GM13976 (cell line): ENCODE measurements around the gene MGARP.

Experiments
- DNase-seq: peaks from one replicate; pipeline ENCODE4 v3.0.0; 2012; ENCODE audit warnings: low spot score
- in situ Hi-C: fragments of 300-500 bp; cut with MboI; formaldehyde crosslinking; loops from one replicate; pipeline ENCODE4 v1.12.0; 2022; ENCODE audit warnings: low sequenced_read_pairs, mixed read lengths, inconsistent platforms; ENCODE audit not compliant: unreplicated experiment
- TF ChIP-seq, protein P1 (sequence below): IDR thresholded peaks from 2 replicates; pipeline ENCODE4 v1.5.1; 2012; ENCODE audit warnings: borderline replicate concordance, mild to moderate bottlenecking; ENCODE audit not compliant: insufficient read depth; ENCODE audit errors: extremely low read depth, missing control alignments, control extremely low read depth

Gene MGARP

GRCh38 chr4:139295206-139295941 lies 15.3 kb upstream of the MGARP start:
- in situ Hi-C loops: loop anchor here (10.0 kb wide), 1 partner anchor 261 kb away; no protein-coding TSS in a partner anchor
- TF ChIP-seq, protein P1, sequence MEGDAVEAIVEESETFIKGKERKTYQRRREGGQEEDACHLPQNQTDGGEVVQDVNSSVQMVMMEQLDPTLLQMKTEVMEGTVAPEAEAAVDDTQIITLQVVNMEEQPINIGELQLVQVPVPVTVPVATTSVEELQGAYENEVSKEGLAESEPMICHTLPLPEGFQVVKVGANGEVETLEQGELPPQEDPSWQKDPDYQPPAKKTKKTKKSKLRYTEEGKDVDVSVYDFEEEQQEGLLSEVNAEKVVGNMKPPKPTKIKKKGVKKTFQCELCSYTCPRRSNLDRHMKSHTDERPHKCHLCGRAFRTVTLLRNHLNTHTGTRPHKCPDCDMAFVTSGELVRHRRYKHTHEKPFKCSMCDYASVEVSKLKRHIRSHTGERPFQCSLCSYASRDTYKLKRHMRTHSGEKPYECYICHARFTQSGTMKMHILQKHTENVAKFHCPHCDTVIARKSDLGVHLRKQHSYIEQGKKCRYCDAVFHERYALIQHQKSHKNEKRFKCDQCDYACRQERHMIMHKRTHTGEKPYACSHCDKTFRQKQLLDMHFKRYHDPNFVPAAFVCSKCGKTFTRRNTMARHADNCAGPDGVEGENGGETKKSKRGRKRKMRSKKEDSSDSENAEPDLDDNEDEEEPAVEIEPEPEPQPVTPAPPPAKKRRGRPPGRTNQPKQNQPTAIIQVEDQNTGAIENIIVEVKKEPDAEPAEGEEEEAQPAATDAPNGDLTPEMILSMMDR: peak; percentile 94
- DNase-seq: peak; percentile 91

- in situ Hi-C loops: no loop called here
- TF ChIP-seq, protein P1: no peak
- DNase-seq: no peak
These were observed 6.2 kb upstream of the MGARP start for GRCh38 chr4:139286186-139286698.

GRCh38 chr4:139282721-139283075 lies 2.7 kb upstream of the MGARP start:
- TF ChIP-seq, protein P1: no peak
- DNase-seq: no peak
- in situ Hi-C loops: no loop called here

DNA sequence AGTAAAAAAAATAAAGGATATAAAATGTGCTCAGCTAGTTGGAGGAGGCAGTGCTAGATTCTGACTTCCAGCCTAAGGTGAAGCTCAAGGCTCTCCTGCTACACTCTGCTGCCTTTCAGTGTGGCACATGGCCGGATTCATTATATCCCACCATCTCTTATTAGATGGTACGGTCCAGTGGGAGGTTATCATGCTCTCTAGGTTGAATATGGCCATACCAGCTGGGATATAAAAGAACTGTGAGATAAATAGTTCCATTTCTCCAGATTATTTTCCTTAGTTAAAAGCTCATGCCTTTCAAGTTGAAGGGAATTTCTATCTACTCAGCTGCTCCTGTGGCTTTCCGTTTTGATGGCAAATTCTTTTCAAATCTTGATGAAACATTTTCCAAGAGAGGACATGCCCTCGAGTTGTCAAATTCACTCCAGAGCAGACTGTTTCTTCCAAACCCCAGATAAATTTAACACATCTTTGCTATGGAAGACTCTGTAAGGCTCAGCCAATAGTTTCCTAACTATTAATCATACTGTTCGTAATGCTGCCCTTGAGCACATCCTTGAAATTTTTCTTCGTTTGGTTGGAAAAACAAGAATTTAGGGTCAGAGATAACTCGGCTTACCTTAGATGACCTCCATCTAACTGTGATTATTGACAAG lies 2.2 kb upstream of the MGARP start:
- in situ Hi-C loops: no loop called here
- DNase-seq: no peak
- TF ChIP-seq, protein P1: no peak

GRCh38 chr4:139278912-139279759 lies 889 bp downstream of the MGARP start:
- TF ChIP-seq, protein P1: no peak
- in situ Hi-C loops: no loop called here
- peak; percentile 34 for DNase-seq

DNA sequence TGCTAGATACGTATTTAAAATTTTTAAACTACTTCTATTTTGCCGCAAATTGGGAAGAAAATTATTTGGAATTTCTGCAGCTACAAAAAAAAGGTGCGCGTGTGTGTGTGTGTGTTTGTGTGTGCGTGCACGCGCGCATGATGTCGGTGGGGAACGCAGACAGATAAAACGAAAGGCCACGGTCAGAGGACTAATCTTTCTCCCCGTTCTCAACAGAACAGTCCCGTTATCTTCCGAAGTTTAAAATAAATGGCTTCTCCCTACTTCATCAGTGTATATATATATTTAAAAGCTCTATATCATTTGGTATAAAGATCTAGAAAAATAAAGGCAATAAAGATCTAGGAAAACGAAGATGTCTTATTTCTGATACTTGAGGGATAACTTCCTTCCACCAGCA lies 1.5 kb downstream of the MGARP start:
- in situ Hi-C loops: no loop called here

More for the DNA sequence above, 1.5 kb downstream of the MGARP start:
- no peak for DNase-seq
- TF ChIP-seq, protein P1: no peak
